CD14-positive monocyte (primary cell): Measurements from ENCODE around the gene ANKRD13B. TPM values are rescaled to one million over a fixed set of nuclear protein-coding genes. Genes with fewer than 3 reads are reported as not detected.

Experiments
- DNase-seq, 3 donors: peaks; one replicate each; pipeline ENCODE4 v3.0.0-alpha.2; 2011 to 2022
- H2AFZ ChIP-seq: 2 replicates; pipeline ENCODE4 v1.6.0; 2012; ENCODE audit warnings: mild to moderate bottlenecking, low read depth, low read length, inconsistent platforms; ENCODE audit not compliant: insufficient read depth, poor library complexity, severe bottlenecking
- H3K27ac ChIP-seq, 2 donors: 1 replicate in 1 of 2; 2 replicates in 1 of 2; pipeline ENCODE4 v1.5.1; 2012 to 2013; ENCODE audit warnings: low read length in 2 of 2, control low read depth in 1 of 2, inconsistent platforms in 1 of 2, low read depth in 1 of 2, mild to moderate bottlenecking in 1 of 2
- H3K27me3 ChIP-seq, 2 donors: one replicate each; pipeline versions ENCODE4 v1.6.0 to v1.6.1; 2011 to 2013; ENCODE audit warnings: low read length in 2 of 2; ENCODE audit not compliant: control insufficient read depth in 2 of 2, insufficient read depth in 2 of 2
- H3K36me3 ChIP-seq, 2 donors: replicated peaks in 1 of 2; 1 replicate in 1 of 2; 2 replicates in 1 of 2; pipeline versions ENCODE4 v1.5.1 to v1.6.1; 2012 to 2013; ENCODE audit warnings: low read length in 2 of 2, control low read depth in 1 of 2, inconsistent platforms in 1 of 2, mild to moderate bottlenecking in 1 of 2; ENCODE audit not compliant: insufficient read depth in 2 of 2, control insufficient read depth in 1 of 2
- H3K4me1 ChIP-seq, 2 donors: 1 replicate in 1 of 2; 2 replicates in 1 of 2; pipeline versions ENCODE4 v1.5.1 to v1.6.1; 2012 to 2013; ENCODE audit warnings: low read length in 2 of 2, control low read depth in 1 of 2, inconsistent platforms in 1 of 2, mild to moderate bottlenecking in 1 of 2, moderate library complexity in 1 of 2; ENCODE audit not compliant: insufficient read depth in 2 of 2, control insufficient read depth in 1 of 2
- H3K4me2 ChIP-seq: replicated peaks from 2 replicates; pipeline ENCODE3; 2012; ENCODE audit warnings: low read length, moderate library complexity, mild to moderate bottlenecking; ENCODE audit not compliant: poor library complexity, severe bottlenecking; ENCODE audit errors: extremely low read depth
- H3K4me3 ChIP-seq, 3 experiments: fragments of 200-600 bp in 1 of 3; sonication (generic) in 1 of 3; replicated peaks in 1 of 3; 1 replicate in 2 of 3; 2 replicates in 1 of 3; pipeline ENCODE4 v1.5.1; 2011 to 2013; ENCODE audit warnings: low read length in 3 of 3, mild to moderate bottlenecking in 3 of 3, control low read depth in 2 of 3, low read depth in 2 of 3, inconsistent platforms in 1 of 3, moderate library complexity in 1 of 3
- H3K79me2 ChIP-seq: 2 replicates; pipeline ENCODE4 v1.6.0; 2012; ENCODE audit warnings: mild to moderate bottlenecking, control low read depth, inconsistent platforms, low read length, moderate library complexity; ENCODE audit not compliant: insufficient read depth
- H3K9ac ChIP-seq: 2 replicates; pipeline ENCODE4 v1.6.0; 2017; ENCODE audit warnings: low read length, mild to moderate bottlenecking; ENCODE audit not compliant: insufficient read depth, poor library complexity, severe bottlenecking
- H3K9me3 ChIP-seq, 2 donors: replicated peaks in 1 of 2; 1 replicate in 1 of 2; 2 replicates in 1 of 2; pipeline versions ENCODE4 v1.5.1 to v1.6.1; 2012 to 2013; ENCODE audit warnings: low read length in 2 of 2, control low read depth in 1 of 2; ENCODE audit not compliant: control insufficient read depth in 1 of 2, insufficient read depth in 1 of 2
- H4K20me1 ChIP-seq: 2 replicates; pipeline ENCODE4 v1.6.0; 2012; ENCODE audit warnings: mild to moderate bottlenecking, low read length, control low read depth, moderate library complexity; ENCODE audit not compliant: insufficient read depth
- H3K27ac Mint-ChIP-seq, 7 donors: one replicate each; pipeline ENCODE4 v1.8.0; 2020; ENCODE audit warnings: mild to moderate bottlenecking in 7 of 7, mixed read lengths in 7 of 7, moderate library complexity in 6 of 7, inconsistent platforms in 2 of 7
- H3K27me3 Mint-ChIP-seq, 3 donors: one replicate each; pipeline ENCODE4 v1.8.0; 2021 to 2022; ENCODE audit warnings: low read depth in 3 of 3, mild to moderate bottlenecking in 3 of 3, mixed read lengths in 3 of 3, moderate library complexity in 3 of 3, inconsistent platforms in 1 of 3
- H3K36me3 Mint-ChIP-seq, 2 donors: one replicate each; pipeline ENCODE4 v1.8.0; 2020; ENCODE audit warnings: mixed read lengths in 2 of 2, inconsistent platforms in 1 of 2, mild to moderate bottlenecking in 1 of 2
- H3K4me1 Mint-ChIP-seq: one replicate; pipeline ENCODE4 v1.8.0; 2020; ENCODE audit warnings: mild to moderate bottlenecking, mixed read lengths
- H3K4me3 Mint-ChIP-seq, 2 donors: one replicate each; pipeline ENCODE4 v1.8.0; 2020; ENCODE audit warnings: mild to moderate bottlenecking in 2 of 2, mixed read lengths in 2 of 2, moderate library complexity in 1 of 2
- H3K9me3 Mint-ChIP-seq, 7 donors: one replicate each; pipeline ENCODE4 v1.8.0; 2020 to 2022; ENCODE audit warnings: mixed read lengths in 7 of 7, mild to moderate bottlenecking in 6 of 7, moderate library complexity in 6 of 7, inconsistent platforms in 2 of 7
- CTCF ChIP-seq: fragments of 200-600 bp; IDR thresholded peaks from one replicate; pipeline ENCODE4 v1.8.0; 2022; ENCODE audit warnings: antibody characterized with exemption, mild to moderate bottlenecking
- WGBS: methylation state at CpG from one replicate; pipeline ENCODE4 v1.1.5; 2013; ENCODE audit warnings: missing lambda C conversion rate; ENCODE audit not compliant: insufficient coverage; 5-methylcytosine and 5-hydroxymethylcytosine counted together
- intact Hi-C, 2 donors: fragments of 100-400 bp; cut with micrococcal nuclease; formaldehyde crosslinking; loops; one replicate each; pipeline versions ENCODE4 v1.15.0 to v1.15.1; 2023
- polyA plus RNA-seq, 3 donors: library from polyadenylated mRNA; depleted of rRNA in 1 of 3; unstranded in 2 of 3; stranded (reverse) in 1 of 3; fragments of 300-500 nt in 2 of 3; fragments of >200 nt in 1 of 3; fragmentation: Illumina TruSeq in 2 of 3; gene quantifications; 1 replicate in 2 of 3; 2 replicates in 1 of 3; pipeline ENCODE4 v1.2.3, GENCODE V29; 2012 to 2021

ANKRD13B gene
- polyA plus RNA-seq, 3 donors, result 0.37 TPM; not detected in 2

- no peak for DNase-seq
- no peaks in the 10 kb centered on the region for H3K36me3 Mint-ChIP-seq
- Histone ChIP-seq H3K9ac (no peak overlapping the region), H4K20me1 (peaks cover 27% of the 10 kb centered on the region), H3K9me3 (no peaks in the 10 kb centered on the region), H2AFZ (no peak overlapping the region), H3K36me3 (no peaks in the 10 kb centered on the region), H3K27me3 (peaks cover 7 to 37% of the 10 kb centered on the region in 2 donors), H3K4me3 (no peak overlapping the region), H3K79me2 (no peaks in the 10 kb centered on the region), H3K4me1 (peaks cover 40 to 45% of the 10 kb centered on the region in 2 donors), H3K27ac (no peak overlapping the region), H3K4me2 (no peak overlapping the region)
- H3K27me3 Mint-ChIP-seq, result peaks cover 35 to 45% (median 36%) of the 10 kb centered on the region in 3 donors
- WGBS, result 98% methylated on average over 4 of the region's 12 CpGs
- H3K9me3 Mint-ChIP-seq, result peaks cover 0 to 7% (median 1%) of the 10 kb centered on the region in 7 donors
- no peak overlapping the region for H3K27ac Mint-ChIP-seq
- intact Hi-C loops, result loop anchor here in 1 of 2 donors (10.0 kb wide), 1 partner anchor 47 kb away; the partner anchor contains the start of genes ABHD15 and TP53I13
- TF ChIP-seq CTCF, result no peak
- peak overlapping the region in 1 of 2 donors; percentile 46 for H3K4me3 Mint-ChIP-seq
- H3K4me1 Mint-ChIP-seq, result peaks cover 35% of the 10 kb centered on the region
Observed at GRCh38 chr17:29612094-29612403, 19.1 kb downstream of the ANKRD13B start.

GRCh38 chr17:29612404-29613280 is 19.7 kb downstream of the ANKRD13B start:
- Histone ChIP-seq H3K9ac (no peak overlapping the region), H3K4me3 (peak overlapping the region in 1 of 3 experiments; percentile 68), H3K4me2 (peak overlapping the region; percentile 74), H3K36me3 (no peaks in the 10 kb centered on the region), H4K20me1 (peaks cover 33% of the 10 kb centered on the region), H3K27ac (no peak overlapping the region), H3K9me3 (no peaks in the 10 kb centered on the region), H3K27me3 (peaks cover 7 to 43% of the 10 kb centered on the region in 2 donors), H3K4me1 (peaks cover 46 to 51% of the 10 kb centered on the region in 2 donors), H2AFZ (peak overlapping the region; percentile 65), H3K79me2 (no peaks in the 10 kb centered on the region)
- peaks cover 41% of the 10 kb centered on the region for H3K4me1 Mint-ChIP-seq
- H3K9me3 Mint-ChIP-seq, result peaks cover 0 to 7% (median 1%) of the 10 kb centered on the region in 7 donors
- no peak for DNase-seq
- no peak for TF ChIP-seq CTCF
- H3K27me3 Mint-ChIP-seq, result peaks cover 35 to 51% (median 39%) of the 10 kb centered on the region in 3 donors
- no peaks in the 10 kb centered on the region for H3K36me3 Mint-ChIP-seq
- peak overlapping the region; percentile 47 to 60 for H3K4me3 Mint-ChIP-seq
- intact Hi-C loops, result loop anchor here in 1 of 2 donors (10.0 kb wide), 1 partner anchor 48 kb away; the partner anchor contains the start of genes ABHD15 and TP53I13
- 51% methylated on average over 74 of the region's 85 CpGs for WGBS
- no peak overlapping the region for H3K27ac Mint-ChIP-seq
